Upper lobe of left lung (tissue), 6 donors: Measurements from ENCODE around the gene IGFL4. TPM values are rescaled to one million over a fixed set of nuclear protein-coding genes. Genes with fewer than 3 reads are reported as not detected.

Experiments
- ATAC-seq, 2 donors: fragments of 200-7000 bp; cut with Tn5 transposase; one replicate each; pipeline ENCODE4 v1.9.1; 2022; ENCODE audit warnings: mild to moderate bottlenecking in 2 of 2, moderate library complexity in 2 of 2; ENCODE audit not compliant: low FRiP score in 2 of 2
- DNase-seq, 2 donors: peaks; one replicate each; pipeline ENCODE4 v3.0.0-alpha.2; 2019 to 2020
- H3K27ac ChIP-seq, 4 donors: fragments of 200-600 bp; sonication (generic); one replicate each; pipeline ENCODE4 v1.5.1; 2016 to 2019
- H3K27me3 ChIP-seq, 4 donors: fragments of 200-600 bp; sonication (generic); one replicate each; pipeline ENCODE4 v1.5.1; 2017 to 2019
- H3K36me3 ChIP-seq, 4 donors: fragments of 200-600 bp; sonication (generic); one replicate each; pipeline ENCODE4 v1.5.1; 2016 to 2019
- H3K4me1 ChIP-seq, 4 donors: fragments of 200-600 bp; sonication (generic); one replicate each; pipeline ENCODE4 v1.5.1; 2018 to 2019
- H3K4me3 ChIP-seq, 4 donors: fragments of 200-600 bp; sonication (generic); one replicate each; pipeline ENCODE4 v1.5.1; 2017 to 2019; ENCODE audit warnings: mild to moderate bottlenecking in 2 of 4, moderate library complexity in 1 of 4
- H3K9me3 ChIP-seq, 4 donors: fragments of 200-600 bp; sonication (generic); one replicate each; pipeline ENCODE4 v1.5.1; 2018 to 2019
- CTCF ChIP-seq, 6 experiments: fragments of 450-650 bp in 4 of 6; fragments of 200-600 bp in 2 of 6; sonication (generic) in 2 of 6; IDR thresholded peaks; one replicate each; pipeline ENCODE4 v1.5.1; 2016 to 2019; ENCODE audit warnings: antibody characterized with exemption in 6 of 6
- EP300 ChIP-seq, 4 donors: sonication (generic); formaldehyde crosslinking; IDR thresholded peaks; one replicate each; pipeline ENCODE4 v1.5.1; 2017; ENCODE audit warnings: antibody characterized with exemption in 4 of 4, control low read depth in 2 of 4
- POLR2A ChIP-seq, 4 donors: fragments of 450-650 bp; IDR thresholded peaks; one replicate each; pipeline ENCODE4 v1.5.1; 2016 to 2017; ENCODE audit warnings: antibody characterized with exemption in 4 of 4, mild to moderate bottlenecking in 2 of 4
- POLR2AphosphoS5 ChIP-seq, 2 donors: sonication (generic); formaldehyde crosslinking; IDR thresholded peaks; one replicate each; pipeline ENCODE4 v1.5.1; 2017; ENCODE audit warnings: antibody characterized with exemption in 2 of 2
- WGBS, 2 donors: methylation state at CpG; one replicate each; pipeline ENCODE4 v1.1.5; 2017 to 2018; 5-methylcytosine and 5-hydroxymethylcytosine counted together
- total RNA-seq, 6 donors: library from RNA; depleted of rRNA in 4 of 6; stranded (reverse); fragments of >200 nt in 4 of 6; gene quantifications; one replicate each; pipeline versions ENCODE4 v1.1.0 to v1.2.1, GENCODE V29; 2016 to 2021
- donor health status: DM: no; HTN: no; CAD: no; lungs with moderate emphysema.
- donor health status: DM: no; HTN: yes; CAD: no; lungs with severe emphysema.

Gene IGFL4
- total RNA-seq, 6 donors from 2014 or later: not detected

- 45 to 57% methylated on average over 4 of the region's 4 CpGs for WGBS, 2 donors
Observed at GRCh38 chr19:46052896-46053295, 12.1 kb upstream of the IGFL4 start.

GRCh38 chr19:46049597-46049996 lies 8.8 kb upstream of the IGFL4 start:
- TF ChIP-seq POLR2AphosphoS5 (IDR thresholded peaks at IDR 0.05) (no peak), CTCF (IDR thresholded peaks at IDR 0.05) (no peak), POLR2A (IDR thresholded peaks at IDR 0.05) (no peak), EP300 (IDR thresholded peaks at IDR 0.05) (no peak)
- no peak for ATAC-seq
- no peak for DNase-seq
- no peak overlapping the region for H3K4me3 ChIP-seq
- no peak overlapping the region for H3K27ac ChIP-seq
- WGBS, 2 donors: 16 to 24% methylated on average over 5 to 7 of the region's 7 CpGs
- no peaks in the 10 kb centered on the region for H3K4me1 ChIP-seq
- no peaks in the 10 kb centered on the region for H3K36me3 ChIP-seq
- H3K27me3 ChIP-seq: peaks cover 0 to 4% (median 0%) of the 10 kb centered on the region in 4 donors
- no peaks in the 10 kb centered on the region for H3K9me3 ChIP-seq

More at GRCh38 chr19:46052896-46053295, 12.1 kb upstream of the IGFL4 start:
- Histone ChIP-seq H3K4me1 (no peaks in the 10 kb centered on the region), H3K9me3 (no peaks in the 10 kb centered on the region), H3K27me3 (peaks cover 0 to 4% (median 0%) of the 10 kb centered on the region in 4 donors), H3K27ac (no peak overlapping the region), H3K4me3 (no peak overlapping the region), H3K36me3 (no peaks in the 10 kb centered on the region)
- DNase-seq (no peak), ATAC-seq (no peak)
- TF ChIP-seq CTCF (IDR thresholded peaks at IDR 0.05) (no peak), EP300 (IDR thresholded peaks at IDR 0.05) (no peak), POLR2A (IDR thresholded peaks at IDR 0.05) (no peak), POLR2AphosphoS5 (IDR thresholded peaks at IDR 0.05) (no peak)

GRCh38 chr19:46043519-46043918 lies 2.7 kb upstream of the IGFL4 start:
- WGBS, 2 donors: 95 to 100% methylated on average over 1 of the region's 1 CpG
- peaks cover 0 to 3% (median 0%) of the 10 kb centered on the region in 4 donors for H3K27me3 ChIP-seq

GRCh38 chr19:46042252-46042883 lies 1.6 kb upstream of the IGFL4 start:
- 59 to 76% methylated on average over 5 of the region's 5 CpGs for WGBS, 2 donors

More at GRCh38 chr19:46043519-46043918, 2.7 kb upstream of the IGFL4 start:
- TF ChIP-seq EP300 (IDR thresholded peaks at IDR 0.05): no peak
- TF ChIP-seq POLR2AphosphoS5 (IDR thresholded peaks at IDR 0.05): no peak
- no peak for TF ChIP-seq CTCF (IDR thresholded peaks at IDR 0.05)
- TF ChIP-seq POLR2A (IDR thresholded peaks at IDR 0.05): no peak
- H3K9me3 ChIP-seq: no peaks in the 10 kb centered on the region
- H3K4me3 ChIP-seq: no peak overlapping the region
- no peaks in the 10 kb centered on the region for H3K4me1 ChIP-seq
- no peaks in the 10 kb centered on the region for H3K36me3 ChIP-seq
- no peak overlapping the region for H3K27ac ChIP-seq
- DNase-seq (no peak), ATAC-seq (no peak)

More at GRCh38 chr19:46042252-46042883, 1.6 kb upstream of the IGFL4 start:
- no peak for DNase-seq
- Histone ChIP-seq H3K27ac (no peak overlapping the region), H3K4me3 (no peak overlapping the region), H3K36me3 (no peaks in the 10 kb centered on the region), H3K4me1 (no peaks in the 10 kb centered on the region), H3K27me3 (peaks cover 0 to 3% (median 0%) of the 10 kb centered on the region in 4 donors), H3K9me3 (no peaks in the 10 kb centered on the region)
- TF ChIP-seq POLR2A (IDR thresholded peaks at IDR 0.05) (no peak), CTCF (IDR thresholded peaks at IDR 0.05) (no peak), POLR2AphosphoS5 (IDR thresholded peaks at IDR 0.05) (no peak), EP300 (IDR thresholded peaks at IDR 0.05) (no peak)
- ATAC-seq: no peak
